OCI-LY1 (cell line): ENCODE measurements around the gene POLR3E.

ENCODE experiments used
- CTCF ChIP-seq: fragments of 200-600 bp; sonication (generic), shearing (Covaris generic); IDR thresholded peaks from 2 replicates; pipeline ENCODE4 v1.5.1; 2017; ENCODE audit warnings: mild to moderate bottlenecking, antibody characterized with exemption, low read length, moderate library complexity, mixed read lengths
- EZH2 ChIP-seq: fragments of 200-600 bp; sonication (generic), shearing (Covaris generic); IDR thresholded peaks from 2 replicates; pipeline ENCODE4 v1.8.0; 2017; ENCODE audit warnings: borderline replicate concordance, mixed run types, mild to moderate bottlenecking, antibody characterized with exemption, low read length, moderate library complexity, mixed read lengths

GRCh38 chr16:22300427-22301071 is 3.3 kb downstream of the POLR3E start:
- TF ChIP-seq EZH2 (no peak), CTCF (peak; percentile 73)
